Measurements from ENCODE around the gene EEIG1.

EEIG1 gene

DNA sequence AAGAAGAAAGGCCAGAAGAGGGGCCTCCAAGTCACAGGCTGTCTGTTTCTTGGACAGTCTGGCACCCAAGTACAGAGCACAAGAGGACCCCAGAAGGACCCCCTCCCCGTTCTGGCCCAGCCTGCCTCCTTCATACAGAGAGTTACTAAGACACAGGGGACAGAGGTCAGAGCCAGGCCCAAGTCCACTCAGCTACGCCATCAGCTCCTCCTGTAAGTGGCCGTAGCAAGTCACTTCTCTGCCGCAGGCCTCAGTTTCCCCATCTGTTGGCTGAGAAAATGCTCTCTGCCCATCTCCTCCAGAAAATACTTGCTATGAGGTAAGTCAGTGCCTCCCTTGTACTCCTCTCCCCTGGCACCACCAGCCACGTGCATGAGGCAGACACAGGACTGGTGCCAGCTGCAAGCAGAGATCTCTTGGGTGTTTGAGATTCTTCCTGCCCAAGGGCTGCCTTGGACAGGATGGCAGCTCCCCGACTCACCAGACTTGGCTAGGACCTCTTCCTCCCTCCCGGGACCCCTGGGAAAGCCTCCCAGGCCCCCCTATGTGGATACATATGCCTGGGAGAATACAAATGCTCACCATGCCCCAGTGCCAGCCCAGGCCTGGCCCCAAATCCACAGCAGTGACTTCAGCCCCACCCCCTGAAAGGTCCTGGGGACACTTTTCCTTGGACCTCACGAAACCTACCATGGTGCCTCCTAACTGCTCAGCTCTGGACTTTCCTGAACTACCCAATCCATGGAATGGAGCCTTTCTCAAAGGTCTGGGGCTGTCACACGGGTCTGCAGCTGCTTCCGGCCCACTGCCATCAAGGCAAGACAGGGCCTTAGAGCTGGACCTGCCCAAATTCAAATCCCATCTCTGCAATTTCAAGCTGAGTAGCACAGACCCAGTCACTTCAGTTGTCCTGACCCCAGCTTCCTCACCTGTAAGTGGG lies 5.1 kb downstream of the EEIG1 start:
- no peak for DNase-seq (ENCODE audit: low read depth in 1 of 2, low spot score in 1 of 2)

DNA sequence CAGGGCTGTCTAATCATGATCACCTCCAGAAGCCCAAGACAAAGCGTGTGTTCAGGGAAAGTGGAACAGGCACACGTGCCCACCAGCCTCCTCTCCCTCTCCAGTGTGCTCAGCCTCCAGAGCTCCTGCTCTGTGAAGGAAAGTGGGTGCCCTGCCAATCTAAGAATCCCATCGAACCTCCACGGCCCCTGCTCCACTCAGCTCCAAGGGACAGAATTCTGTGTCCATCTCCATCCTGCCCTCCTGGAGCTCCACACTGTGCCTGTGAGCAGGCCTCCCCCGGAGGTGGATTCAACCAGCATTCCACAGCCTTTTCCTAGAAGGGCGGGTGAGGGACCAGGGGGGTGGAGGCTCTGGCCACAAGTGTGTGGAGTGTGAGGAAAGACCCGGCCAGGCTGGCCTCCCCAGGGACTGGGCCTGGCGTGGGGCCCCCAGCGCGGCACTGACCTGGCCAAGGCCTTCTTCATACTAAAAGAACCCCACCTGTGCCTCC lies 6.0 kb downstream of the EEIG1 start:
- no peak for DNase-seq (ENCODE audit: low read depth in 1 of 2, low spot score in 1 of 2)

DNA sequence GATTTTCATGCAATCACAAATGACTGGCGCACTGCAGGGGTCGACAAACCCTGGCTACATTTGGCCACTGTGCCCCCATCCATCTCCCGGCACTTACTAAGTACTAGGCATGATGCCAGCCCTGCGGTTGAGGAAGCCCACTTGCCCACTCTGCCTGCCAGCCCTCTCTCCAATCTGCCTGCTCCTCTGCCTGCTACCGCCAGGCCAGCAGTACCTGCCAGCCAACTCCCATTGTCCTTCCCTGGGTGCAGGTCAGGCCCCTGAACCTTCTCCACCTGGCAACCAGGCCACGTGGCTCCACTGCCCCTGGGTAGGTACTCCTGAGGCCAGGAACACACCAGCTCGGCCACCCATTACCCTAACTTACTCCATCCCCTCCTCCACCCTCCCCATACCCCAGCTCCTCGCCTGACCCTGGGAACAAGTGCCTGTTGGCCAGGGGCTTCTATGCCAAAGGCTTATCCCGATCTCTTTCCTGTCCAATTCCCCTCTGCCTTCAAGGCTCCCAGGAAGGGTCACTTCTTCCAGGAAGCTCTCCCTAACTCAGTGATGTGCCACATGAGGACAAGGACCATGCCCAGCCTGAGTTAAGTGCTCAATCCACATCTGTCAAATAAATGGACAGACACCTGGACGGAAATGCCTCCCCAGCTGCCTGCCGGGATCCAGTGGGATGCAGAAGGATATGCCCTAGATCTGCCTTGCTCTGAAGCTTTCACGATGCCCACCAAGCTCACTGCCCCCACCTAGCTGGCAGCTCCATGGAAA lies 6.6 kb downstream of the EEIG1 start:
- DNase-seq (ENCODE audit: low read depth in 1 of 2, low spot score in 1 of 2), result no peak

DNA sequence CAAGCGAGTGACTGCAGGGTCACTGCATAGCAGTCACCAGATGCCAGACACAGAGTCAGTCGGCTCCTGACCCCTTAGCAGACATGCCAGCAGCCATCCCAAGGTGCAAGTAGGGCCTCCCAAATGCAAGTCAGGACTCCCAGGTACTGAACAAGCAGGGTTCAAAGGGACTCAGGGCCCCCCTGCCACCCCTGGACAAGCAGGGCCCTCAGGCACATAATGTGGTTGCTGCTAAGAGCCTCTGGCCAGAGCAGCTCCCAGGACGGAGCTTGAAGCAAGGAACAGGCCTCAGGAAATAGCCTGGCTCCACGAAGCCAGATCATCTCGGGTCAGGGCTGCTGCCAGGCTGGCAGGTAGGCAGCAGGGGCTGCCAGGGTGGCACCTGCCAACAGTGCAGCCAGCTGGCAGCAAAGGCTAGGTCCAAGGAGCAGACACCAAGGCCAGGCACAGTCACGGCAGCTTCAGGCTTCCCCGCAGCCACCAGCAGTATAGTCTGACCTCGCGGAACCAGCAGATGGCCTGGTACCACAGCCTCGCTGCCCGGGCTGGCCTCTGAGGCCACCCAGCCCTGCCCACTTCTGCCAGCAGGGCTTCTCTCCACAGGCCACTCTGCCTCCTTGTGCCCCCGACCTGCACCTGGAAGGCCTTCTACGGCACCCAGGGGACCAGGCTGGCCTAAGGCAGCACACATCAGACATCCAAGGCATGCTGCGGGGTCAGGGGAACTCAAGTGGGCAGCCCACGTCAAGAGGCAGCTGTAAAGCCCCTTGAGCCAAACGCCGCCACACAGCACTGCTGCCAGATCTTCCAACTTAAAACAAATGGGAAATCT lies 7.4 kb downstream of the EEIG1 start:
- DNase-seq (ENCODE audit: low read depth in 1 of 2, low spot score in 1 of 2), result no peak

DNA sequence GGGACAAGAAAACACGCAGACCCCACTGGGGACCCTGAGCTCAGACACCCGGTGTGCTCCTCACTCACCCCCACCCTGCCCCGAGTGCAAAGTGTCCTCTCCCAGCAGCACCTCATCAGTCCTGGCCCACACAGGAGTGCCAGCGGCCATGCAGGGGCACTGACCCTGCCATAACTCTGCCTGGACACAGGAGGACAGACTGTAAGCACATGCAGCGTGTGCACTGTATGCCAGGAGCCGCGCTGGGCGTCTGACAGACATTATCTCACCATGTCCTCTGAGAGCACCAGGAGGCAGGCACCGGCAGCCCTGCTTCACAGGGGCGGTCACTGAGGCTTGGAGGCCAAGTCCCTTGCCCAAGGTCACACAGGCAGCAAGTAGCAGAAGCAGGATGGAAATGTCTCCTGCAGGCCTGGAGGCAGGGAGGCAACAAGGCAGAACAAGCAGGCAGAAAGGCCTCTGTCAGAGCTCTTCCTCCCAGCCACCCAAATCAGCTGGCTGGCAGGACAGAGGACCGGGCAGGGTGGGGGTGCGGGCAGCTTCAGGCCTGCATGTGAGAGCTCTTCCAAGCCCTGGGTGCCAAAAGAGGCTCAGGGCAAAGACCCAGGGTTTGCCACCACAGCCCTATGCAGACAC lies 8.4 kb downstream of the EEIG1 start:
- no peak for DNase-seq (ENCODE audit: low read depth in 1 of 2, low spot score in 1 of 2)

DNA sequence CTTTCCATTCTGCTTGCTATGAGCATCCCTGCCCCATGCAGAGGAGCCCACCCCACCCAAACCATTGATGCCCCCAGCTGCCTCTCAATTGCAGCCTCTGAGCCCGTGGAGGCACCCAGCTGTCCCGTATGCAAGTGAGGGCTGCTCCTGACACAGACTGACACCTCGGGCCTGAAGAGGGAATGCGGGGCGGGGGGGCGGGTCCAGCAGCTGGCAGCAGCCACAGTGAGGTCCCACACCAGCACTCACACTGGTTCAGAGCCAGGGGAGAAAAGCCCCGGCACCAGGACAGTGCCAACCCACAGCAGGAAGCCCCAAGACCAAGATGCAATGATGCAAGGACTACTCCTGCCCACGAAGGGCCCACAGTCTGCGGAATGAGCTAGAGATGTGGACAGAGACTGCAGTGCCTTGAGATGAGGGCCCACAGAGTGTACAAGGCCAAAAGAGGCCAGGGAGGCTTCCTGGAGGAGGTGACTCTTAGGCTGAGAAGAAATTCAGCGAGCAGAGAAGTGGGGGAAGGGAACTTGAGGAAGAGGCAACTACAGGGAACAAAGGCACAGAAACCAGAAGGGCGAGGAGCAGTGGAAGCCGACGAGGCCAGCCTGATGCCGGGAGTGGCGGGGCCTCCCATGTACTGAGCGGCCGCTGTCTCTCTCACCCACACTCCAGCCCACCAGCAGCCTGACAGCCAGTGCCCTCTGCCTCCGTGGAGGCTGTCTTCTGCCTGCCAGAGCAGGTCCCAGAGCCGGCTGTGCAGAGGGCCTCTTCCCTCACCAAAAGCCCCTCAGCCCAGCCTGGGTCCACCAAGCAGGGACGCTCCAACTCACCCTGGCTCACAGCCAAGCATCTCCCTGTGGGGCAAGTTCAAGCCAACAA lies 9.2 kb downstream of the EEIG1 start:
- no peak for DNase-seq (ENCODE audit: low read depth in 1 of 2, low spot score in 1 of 2)

DNA sequence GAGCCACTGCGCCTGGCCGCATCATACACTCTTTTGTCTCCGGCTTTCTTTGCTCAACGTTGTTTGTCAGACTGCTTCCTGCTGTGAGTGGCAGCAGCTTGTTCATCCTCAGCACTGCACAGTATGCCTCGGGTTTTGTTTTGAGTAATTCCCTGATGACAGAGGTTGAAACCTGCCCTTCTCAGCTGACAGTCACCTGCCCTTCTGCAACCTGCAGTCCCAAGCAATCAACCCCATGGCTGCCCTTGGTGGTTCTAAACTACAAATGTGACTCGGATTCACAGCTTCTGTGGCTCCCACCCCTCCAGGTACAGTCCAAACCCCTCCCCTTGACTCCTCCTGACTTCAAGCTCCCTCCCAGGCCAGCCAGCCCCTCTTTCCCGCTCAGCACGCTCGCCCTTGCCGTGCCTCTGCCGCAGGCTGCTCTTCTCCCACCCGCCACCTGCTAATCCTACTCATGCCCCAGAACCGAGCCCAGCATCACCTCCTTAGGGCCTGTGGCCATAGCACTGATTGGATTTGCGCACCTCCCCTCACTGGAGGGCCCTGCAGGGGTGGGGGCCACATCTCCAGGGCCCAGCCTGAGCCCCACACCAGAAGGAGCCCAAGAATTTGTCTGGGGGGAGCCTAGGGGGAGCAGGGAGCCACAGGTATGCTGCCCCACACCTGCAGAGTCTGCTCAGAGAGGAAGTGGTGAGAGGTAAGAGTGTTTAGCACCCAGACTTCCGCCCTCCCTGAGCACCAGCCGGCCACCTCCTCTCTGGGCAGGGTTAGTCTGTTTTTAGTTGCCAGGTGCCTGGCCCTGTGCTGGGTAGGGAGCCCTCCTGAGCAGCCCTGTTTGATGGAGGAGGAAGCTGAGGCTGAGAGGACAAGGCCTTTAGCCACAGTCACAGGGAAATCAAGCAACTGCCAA lies 10.1 kb downstream of the EEIG1 start:
- peak in 1 of 2 donors; percentile 78 for DNase-seq (ENCODE audit: low read depth in 1 of 2, low spot score in 1 of 2)

DNA sequence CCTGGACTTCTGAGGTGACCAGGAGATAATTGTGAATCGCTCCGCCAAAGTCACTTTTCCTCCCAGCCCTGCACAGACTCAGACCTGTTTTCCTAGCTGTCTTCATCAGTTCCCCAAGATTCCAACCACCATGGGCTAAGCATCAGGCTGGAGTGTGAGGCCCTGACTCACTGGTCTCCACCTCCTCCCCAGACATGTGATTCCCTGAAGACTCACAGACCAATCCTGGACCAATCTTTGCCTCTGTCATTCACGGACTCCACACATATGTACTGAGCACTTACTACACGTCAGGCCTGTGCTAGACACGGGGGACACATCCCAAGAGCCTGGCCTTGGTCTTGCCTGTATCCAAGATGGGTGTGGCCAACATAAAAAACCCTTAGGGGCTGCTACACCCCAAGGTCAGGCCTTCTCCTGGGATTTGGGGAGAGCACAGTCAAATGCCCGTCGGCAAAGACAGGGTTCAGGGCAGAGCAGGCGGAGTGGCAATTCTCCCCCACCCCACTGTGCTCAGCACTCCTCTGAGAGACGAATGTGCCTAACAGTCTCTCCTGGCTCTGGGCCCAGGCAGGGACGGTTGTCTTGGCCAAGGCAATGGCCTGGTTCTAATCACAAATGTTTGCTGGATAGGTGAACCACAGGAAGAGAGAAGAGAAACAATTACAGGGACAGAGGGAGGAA lies 11.9 kb downstream of the EEIG1 start:
- DNase-seq (ENCODE audit: low read depth in 1 of 2, low spot score in 1 of 2), result no peak

DNA sequence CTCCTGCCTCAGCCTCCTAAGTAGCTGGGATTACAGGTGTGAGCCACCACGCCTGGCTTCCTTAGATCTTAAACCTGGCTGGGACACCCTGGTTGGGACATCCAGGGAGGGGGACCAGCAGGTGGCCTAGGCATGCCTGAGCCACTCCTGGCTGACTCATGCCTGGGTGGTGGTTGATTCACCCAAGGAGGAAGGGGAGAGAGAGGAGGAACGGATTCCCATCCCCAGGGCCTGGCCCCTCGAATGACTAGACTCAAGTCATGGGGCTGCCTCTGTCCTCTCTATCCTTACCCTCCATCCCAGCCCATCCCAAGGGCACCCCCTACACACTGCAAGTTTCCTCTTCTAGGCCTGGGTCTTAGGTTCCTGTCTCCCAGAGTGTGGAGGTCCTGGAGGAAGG lies 12.7 kb downstream of the EEIG1 start:
- peak in 1 of 2 donors; percentile 48 for DNase-seq (ENCODE audit: low read depth in 1 of 2, low spot score in 1 of 2)

DNA sequence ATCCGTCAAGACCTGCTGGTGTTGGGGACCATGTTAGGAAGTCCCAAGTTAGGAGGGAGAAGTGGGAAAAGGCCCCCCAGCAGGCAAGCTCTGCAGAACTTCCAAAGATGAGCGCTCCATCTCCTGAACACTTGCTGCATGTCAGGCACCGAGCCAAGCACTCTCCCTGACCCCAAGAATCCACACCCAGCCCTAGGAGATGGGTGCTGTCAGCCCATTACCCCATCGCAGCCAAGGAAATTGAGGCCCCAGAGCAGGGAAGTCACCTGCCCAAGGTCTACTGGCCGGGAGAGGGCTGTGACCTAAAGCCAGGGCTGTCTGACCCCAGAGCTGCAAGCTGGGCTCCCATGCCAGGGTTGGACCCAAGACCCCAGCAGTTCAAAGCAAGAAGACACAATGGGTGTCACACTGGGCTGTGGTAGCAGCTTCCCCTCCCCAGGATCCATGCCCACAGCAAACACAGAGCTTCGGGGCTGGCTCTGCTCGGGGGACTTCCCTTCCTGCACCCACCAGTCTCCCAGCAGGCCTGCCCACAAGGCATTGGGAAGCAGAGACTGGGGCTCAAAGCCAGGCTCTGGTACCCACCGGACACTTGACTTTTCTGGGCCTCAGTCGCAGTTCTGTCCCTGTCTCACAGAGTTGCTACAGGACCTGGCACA lies 13.5 kb downstream of the EEIG1 start:
- DNase-seq (ENCODE audit: low read depth in 1 of 2, low spot score in 1 of 2), result no peak

DNA sequence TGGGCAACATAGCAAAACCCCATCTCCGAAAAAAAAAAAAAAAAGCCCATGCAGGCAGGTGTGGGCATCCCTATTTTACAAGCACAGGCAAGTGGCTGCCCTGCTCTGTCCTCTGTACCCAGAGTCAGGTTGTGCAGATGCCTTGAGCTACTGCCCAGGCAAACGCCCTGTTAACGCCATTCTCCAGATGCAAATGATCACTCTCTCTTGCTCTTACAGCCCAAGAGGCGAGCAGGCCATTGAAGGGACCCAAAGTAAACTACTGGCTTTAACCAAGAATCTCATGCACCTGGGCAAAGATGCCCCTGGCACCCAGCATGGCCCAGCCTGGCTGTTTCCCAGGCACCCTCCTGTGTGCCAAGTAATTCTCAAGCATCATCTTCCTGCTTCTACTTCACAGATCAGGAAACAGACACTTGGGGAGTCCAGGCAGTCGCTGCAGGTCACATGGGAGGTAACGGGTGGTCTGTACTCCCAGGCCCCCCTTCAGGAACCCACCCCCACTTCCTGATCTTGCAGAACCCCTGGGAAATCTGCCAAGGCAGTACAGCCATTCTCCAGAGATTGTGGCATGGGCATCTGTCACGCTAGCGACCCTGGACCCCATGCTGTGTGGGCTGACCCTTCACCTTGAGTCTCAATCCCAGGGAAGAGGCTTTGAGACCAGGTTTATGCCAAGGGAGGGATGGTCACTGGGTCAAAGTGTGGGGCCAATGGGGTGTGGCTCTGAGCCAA lies 14.2 kb downstream of the EEIG1 start:
- no peak for DNase-seq (ENCODE audit: low read depth in 1 of 2, low spot score in 1 of 2)

DNA sequence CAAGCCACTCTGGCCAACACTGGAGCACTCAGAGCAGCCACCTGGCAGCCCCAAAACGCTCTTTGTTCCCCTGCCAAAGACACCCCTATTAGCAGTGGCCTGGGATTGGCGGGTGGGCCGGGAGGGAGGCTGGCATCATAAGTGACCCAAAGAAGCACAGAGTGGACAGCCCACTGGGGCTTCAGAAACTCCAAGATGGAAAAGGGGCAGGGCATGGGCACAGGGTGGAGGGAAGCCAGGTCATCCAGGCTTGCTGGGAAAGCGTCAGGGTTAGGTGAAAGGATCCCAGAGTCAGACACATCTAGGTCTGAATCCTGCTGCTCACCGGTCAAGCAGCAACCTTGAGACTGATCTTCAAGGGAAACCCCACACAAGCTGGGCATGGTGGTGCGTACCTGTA lies 14.8 kb downstream of the EEIG1 start:
- DNase-seq (ENCODE audit: low read depth in 1 of 2, low spot score in 1 of 2), result no peak

DNA sequence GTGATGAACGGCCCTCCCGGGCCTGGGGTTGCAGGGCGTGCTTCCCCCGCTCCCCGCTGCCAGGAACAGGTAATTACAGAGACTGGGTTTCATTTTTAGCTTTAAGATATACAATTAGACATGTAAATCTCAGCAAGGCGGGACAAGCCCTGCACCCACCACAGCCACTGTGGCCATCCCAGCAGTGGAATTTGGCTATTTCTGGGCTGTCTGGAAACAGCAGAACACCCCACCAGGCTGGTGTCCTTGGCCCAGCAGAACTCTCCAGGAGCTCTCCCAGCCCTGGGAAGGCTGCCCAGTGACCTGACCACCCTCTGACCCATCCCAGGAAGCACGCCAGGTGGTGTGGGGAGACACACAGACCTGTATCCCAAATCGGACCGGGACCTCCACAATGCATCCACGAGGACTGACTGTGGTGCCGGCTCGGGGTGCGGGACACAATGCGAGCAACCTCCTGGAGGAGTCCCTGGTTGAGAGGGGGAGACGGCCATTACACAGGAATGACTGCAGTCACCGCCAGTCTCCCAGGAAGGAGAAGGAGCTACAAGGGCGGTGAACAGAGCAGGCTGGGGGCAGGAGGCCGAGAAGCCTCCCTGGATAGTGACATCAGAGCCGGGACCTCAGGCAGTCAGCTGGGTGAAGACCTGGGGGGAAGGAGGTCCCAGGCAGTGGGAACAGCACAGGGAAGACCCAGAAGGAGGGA lies 17.3 kb downstream of the EEIG1 start:
- no peak for DNase-seq (ENCODE audit: low read depth in 1 of 2, low spot score in 1 of 2)

DNA sequence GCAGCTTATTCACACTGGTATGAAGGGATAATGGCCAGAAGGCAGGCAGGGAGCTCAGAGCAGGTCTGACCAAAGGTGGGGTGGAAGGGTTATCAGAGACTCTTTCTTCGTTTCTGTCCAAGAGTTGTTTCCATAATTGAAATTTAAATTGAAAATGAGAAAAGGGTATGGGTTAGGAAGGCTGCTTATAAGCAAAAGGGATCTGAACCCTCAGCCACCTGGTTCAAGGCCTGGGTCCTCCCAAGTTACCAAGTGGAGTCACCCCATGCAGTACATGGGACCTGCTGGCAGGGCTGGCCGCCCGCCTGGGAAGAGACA lies 17.8 kb downstream of the EEIG1 start:
- no peak for DNase-seq (ENCODE audit: low read depth in 1 of 2, low spot score in 1 of 2)

DNA sequence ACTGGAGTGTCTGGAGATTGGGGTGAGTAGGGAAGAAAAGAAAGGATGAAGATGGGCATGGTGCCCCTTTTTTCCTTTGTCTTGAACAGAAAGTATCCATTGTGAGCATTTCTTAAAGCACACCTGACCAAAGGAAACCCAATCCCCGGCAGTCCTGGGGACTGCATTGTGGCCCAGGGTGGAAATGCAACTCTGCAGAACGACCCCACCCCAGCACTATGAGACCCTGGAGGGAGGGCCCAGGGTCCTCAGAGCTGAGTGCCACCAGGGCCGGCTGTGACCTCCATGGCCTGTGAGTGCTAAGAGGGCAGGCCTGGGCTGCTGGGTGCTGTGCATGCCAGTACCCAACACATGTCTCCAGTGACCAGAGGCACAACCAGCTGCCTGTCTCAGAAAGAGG lies 18.5 kb downstream of the EEIG1 start:
- no peak for DNase-seq (ENCODE audit: low read depth in 1 of 2, low spot score in 1 of 2)

DNA sequence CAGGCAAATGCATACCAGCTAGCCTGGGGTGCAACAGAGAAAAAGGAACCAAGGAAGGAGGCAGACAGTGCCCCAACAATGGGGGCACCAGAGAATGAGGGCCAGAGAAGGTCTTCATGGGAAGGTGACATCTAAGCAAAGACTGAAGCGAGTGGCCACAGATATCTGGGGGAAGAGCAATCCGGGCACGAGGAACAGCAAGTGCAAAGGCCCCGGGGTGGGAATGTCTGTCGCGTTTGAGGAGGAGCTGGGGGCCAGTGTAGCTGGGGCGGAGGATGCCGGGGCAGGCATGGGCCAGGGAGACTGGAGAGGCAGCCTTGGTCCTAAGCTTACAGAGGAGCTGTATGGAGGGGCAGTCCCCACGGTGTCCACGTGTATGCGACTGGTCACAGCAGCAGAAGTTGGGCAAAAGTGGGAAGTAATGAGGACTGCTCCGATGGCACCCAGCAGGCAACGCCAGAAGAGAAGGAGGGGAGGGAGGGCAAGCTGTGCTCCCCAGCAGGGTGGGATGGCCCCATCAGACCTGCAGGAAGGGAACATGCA lies 19.1 kb downstream of the EEIG1 start:
- no peak for DNase-seq (ENCODE audit: low read depth in 1 of 2, low spot score in 1 of 2)
